Panc1 (cell line): ENCODE measurements around the gene MEMO1. TPM values are rescaled to one million over a fixed set of nuclear protein-coding genes. Genes with fewer than 3 reads are reported as not detected.

Source experiments
- ATAC-seq: fragments of 200-7000 bp; cut with Tn5 transposase; 2 replicates; pipeline ENCODE4 v1.9.1; 2020; ENCODE audit warnings: mild to moderate bottlenecking, moderate library complexity
- BruUV-seq: library from RNA; stranded (reverse); fragments of 400-500 nt; replicated peaks from 2 replicates; lab custom pipeline; 2021; lab: Mats Ljungman, UMichigan
- CTCF ChIA-PET: fragments of 300-600 bp; sonication (Branson Sonifier 250); formaldehyde crosslinking; loops from one replicate; lab custom pipeline; 2022; ENCODE audit warnings: antibody characterized with exemption; lab: Charles Lee
- POLR2A ChIA-PET: fragments of 300-600 bp; sonication (Branson Sonifier 250); formaldehyde crosslinking; loops from one replicate; lab custom pipeline; 2022; ENCODE audit warnings: antibody characterized with exemption; lab: Charles Lee
- DNase-seq: peaks from one replicate; pipeline ENCODE4 v3.0.0-alpha.2; 2010; ENCODE audit warnings: low read depth, low spot score
- H3K27ac ChIP-seq: 2 replicates; pipeline ENCODE4 v1.5.1; 2011; ENCODE audit warnings: mild to moderate bottlenecking, low read length, inconsistent platforms
- H3K27me3 ChIP-seq: fragments of 200-500 bp; sonication (Bioruptor generic); 2 replicates; pipeline ENCODE4 v1.6.0; 2014; ENCODE audit warnings: low read length, inconsistent platforms; ENCODE audit not compliant: control insufficient read depth, insufficient read depth
- H3K36me3 ChIP-seq: fragments of 200-500 bp; sonication (Bioruptor generic); 2 replicates; pipeline ENCODE4 v1.5.1; 2014; ENCODE audit warnings: inconsistent platforms, mild to moderate bottlenecking, low read length, moderate library complexity; ENCODE audit not compliant: control insufficient read depth, insufficient read depth
- H3K4me1 ChIP-seq: 2 replicates; pipeline ENCODE4 v1.5.1; 2011; ENCODE audit warnings: inconsistent platforms, mild to moderate bottlenecking, low read length, moderate library complexity; ENCODE audit not compliant: control insufficient read depth, insufficient read depth
- H3K4me3 ChIP-seq, 2 experiments: 2 replicates each; pipeline ENCODE4 v1.5.1; 2011 to 2012; ENCODE audit warnings: low read depth in 2 of 2, low read length in 2 of 2, mild to moderate bottlenecking in 2 of 2, inconsistent platforms in 1 of 2, moderate library complexity in 1 of 2
- H3K9me3 ChIP-seq: fragments of 200-500 bp; sonication (Bioruptor generic); 2 replicates; pipeline ENCODE4 v1.5.1; 2014; ENCODE audit warnings: low read depth, mild to moderate bottlenecking, inconsistent platforms, low read length, moderate library complexity; ENCODE audit not compliant: control insufficient read depth, insufficient read depth
- POLR2AphosphoS5 ChIP-seq: IDR thresholded peaks from 2 replicates; pipeline ENCODE4 v1.6.1; 2012; ENCODE audit warnings: mild to moderate bottlenecking, low read depth, low read length, moderate library complexity
- SIN3A ChIP-seq: IDR thresholded peaks from 2 replicates; pipeline ENCODE4 v1.6.1; 2012; ENCODE audit warnings: low read depth, mild to moderate bottlenecking, low read length, moderate library complexity, borderline replicate concordance; ENCODE audit not compliant: insufficient read depth
- TCF7L2 ChIP-seq: IDR thresholded peaks from 2 replicates; pipeline ENCODE4 v1.6.1; 2011; ENCODE audit warnings: mild to moderate bottlenecking, low read depth, low read length, inconsistent platforms
- in situ Hi-C: cut with HindIII; loops from 2 replicates; pipeline ENCODE4 v1.10.0; 2016; ENCODE audit warnings: low sequenced_read_pairs, low pct_unique_long_range_greater_than_20kb
- intact Hi-C: fragments of 100-400 bp; cut with micrococcal nuclease; formaldehyde crosslinking; loops from one replicate; pipeline ENCODE4 v1.10.0; 2022; ENCODE audit not compliant: unreplicated experiment
- total RNA-seq: library from RNA; stranded (reverse); gene quantifications from one replicate; pipeline ENCODE4 v1.2.1, GENCODE V29; 2021; ENCODE audit not compliant: unreplicated experiment
- TF ChIP-seq, protein P1 (sequence below), 2 experiments: IDR thresholded peaks; 2 replicates each; pipeline ENCODE4 v1.6.1; 2011 to 2012; ENCODE audit warnings: low read depth in 2 of 2, control low read depth in 1 of 2, low read length in 1 of 2, mild to moderate bottlenecking in 1 of 2, moderate library complexity in 1 of 2; ENCODE audit not compliant: insufficient read depth in 1 of 2
- TF ChIP-seq, protein P2 (sequence below): fragments of 450-650 bp; IDR thresholded peaks from 2 replicates; pipeline ENCODE4 v1.5.1; 2017; ENCODE audit warnings: mild to moderate bottlenecking

Gene MEMO1
- total RNA-seq, 1 experiment from 2014 or later: 60.8 TPM

GRCh38 chr2:31886700-31887099, 124.1 kb downstream of the MEMO1 start:
- Histone ChIP-seq H3K36me3 (peaks cover 6% of the 10 kb centered on the region; the same call in 1 of the 2 replicates), H3K9me3 (no peaks in the 10 kb centered on the region), H3K27me3 (no peaks in the 10 kb centered on the region), H3K27ac (no peak overlapping the region), H3K4me1 (no peaks in the 10 kb centered on the region), H3K4me3 (no peak overlapping the region)
- in situ Hi-C loops (no loop called here), intact Hi-C loops (no loop called here)
- DNase-seq: no peak
- CTCF ChIA-PET: interaction anchor here (0.6 kb wide), 2 partner anchors 156 to 429 kb away, joined by 4 to 10 read pairs; no protein-coding TSS in a partner anchor
- no peak for TF ChIP-seq TCF7L2
- no peak for TF ChIP-seq POLR2AphosphoS5
- TF ChIP-seq, protein P1, sequence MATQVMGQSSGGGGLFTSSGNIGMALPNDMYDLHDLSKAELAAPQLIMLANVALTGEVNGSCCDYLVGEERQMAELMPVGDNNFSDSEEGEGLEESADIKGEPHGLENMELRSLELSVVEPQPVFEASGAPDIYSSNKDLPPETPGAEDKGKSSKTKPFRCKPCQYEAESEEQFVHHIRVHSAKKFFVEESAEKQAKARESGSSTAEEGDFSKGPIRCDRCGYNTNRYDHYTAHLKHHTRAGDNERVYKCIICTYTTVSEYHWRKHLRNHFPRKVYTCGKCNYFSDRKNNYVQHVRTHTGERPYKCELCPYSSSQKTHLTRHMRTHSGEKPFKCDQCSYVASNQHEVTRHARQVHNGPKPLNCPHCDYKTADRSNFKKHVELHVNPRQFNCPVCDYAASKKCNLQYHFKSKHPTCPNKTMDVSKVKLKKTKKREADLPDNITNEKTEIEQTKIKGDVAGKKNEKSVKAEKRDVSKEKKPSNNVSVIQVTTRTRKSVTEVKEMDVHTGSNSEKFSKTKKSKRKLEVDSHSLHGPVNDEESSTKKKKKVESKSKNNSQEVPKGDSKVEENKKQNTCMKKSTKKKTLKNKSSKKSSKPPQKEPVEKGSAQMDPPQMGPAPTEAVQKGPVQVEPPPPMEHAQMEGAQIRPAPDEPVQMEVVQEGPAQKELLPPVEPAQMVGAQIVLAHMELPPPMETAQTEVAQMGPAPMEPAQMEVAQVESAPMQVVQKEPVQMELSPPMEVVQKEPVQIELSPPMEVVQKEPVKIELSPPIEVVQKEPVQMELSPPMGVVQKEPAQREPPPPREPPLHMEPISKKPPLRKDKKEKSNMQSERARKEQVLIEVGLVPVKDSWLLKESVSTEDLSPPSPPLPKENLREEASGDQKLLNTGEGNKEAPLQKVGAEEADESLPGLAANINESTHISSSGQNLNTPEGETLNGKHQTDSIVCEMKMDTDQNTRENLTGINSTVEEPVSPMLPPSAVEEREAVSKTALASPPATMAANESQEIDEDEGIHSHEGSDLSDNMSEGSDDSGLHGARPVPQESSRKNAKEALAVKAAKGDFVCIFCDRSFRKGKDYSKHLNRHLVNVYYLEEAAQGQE (IDR thresholded peaks at IDR 0.05; ENCODE audit: insufficient read depth in 1 of 2, low read depth in 2 of 2, low read length in 1 of 2): no peak
- TF ChIP-seq, protein P2, sequence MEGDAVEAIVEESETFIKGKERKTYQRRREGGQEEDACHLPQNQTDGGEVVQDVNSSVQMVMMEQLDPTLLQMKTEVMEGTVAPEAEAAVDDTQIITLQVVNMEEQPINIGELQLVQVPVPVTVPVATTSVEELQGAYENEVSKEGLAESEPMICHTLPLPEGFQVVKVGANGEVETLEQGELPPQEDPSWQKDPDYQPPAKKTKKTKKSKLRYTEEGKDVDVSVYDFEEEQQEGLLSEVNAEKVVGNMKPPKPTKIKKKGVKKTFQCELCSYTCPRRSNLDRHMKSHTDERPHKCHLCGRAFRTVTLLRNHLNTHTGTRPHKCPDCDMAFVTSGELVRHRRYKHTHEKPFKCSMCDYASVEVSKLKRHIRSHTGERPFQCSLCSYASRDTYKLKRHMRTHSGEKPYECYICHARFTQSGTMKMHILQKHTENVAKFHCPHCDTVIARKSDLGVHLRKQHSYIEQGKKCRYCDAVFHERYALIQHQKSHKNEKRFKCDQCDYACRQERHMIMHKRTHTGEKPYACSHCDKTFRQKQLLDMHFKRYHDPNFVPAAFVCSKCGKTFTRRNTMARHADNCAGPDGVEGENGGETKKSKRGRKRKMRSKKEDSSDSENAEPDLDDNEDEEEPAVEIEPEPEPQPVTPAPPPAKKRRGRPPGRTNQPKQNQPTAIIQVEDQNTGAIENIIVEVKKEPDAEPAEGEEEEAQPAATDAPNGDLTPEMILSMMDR: peak; percentile 50; the same call in 1 of the 2 replicates
- TF ChIP-seq SIN3A: no peak
- no TSS peak for BruUV-seq
- no peak for ATAC-seq
- POLR2A ChIA-PET: interaction anchor here (1.1 kb wide), 1 partner anchor 22 kb away, joined by 3 read pairs; no protein-coding TSS in a partner anchor

DNA sequence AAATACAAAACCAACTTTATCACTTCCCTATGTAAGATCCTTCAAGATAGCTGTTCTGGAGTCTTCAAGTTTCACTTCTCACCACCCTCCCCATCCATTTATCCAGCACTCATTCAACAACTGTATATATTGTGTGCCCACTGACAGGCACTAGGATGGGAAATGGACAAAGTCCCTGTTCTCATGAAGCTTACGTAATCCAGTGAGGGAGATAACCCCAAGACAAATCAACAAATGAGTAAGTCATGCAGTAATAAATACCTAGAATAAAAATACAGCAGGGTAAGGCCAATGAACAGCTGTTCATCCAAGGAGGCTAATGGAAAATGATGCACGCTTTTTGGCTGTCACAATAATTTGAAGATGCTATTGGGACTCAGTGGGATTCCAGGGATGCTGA, 133.8 kb downstream of the MEMO1 start:
- in situ Hi-C loops (no loop called here), intact Hi-C loops (no loop called here)
- H3K36me3 ChIP-seq: no peaks in the 10 kb centered on the region
- TF ChIP-seq, protein P2: no peak
- no peak for TF ChIP-seq TCF7L2
- ATAC-seq (no peak), DNase-seq (no peak)
- no peaks in the 10 kb centered on the region for H3K9me3 ChIP-seq
- no TSS peak for BruUV-seq
- H3K4me3 ChIP-seq: no peak overlapping the region
- H3K27ac ChIP-seq: no peak overlapping the region
- ChIA-PET CTCF (no interaction called here), POLR2A (no interaction called here)
- no peaks in the 10 kb centered on the region for H3K27me3 ChIP-seq
- peaks cover 4% of the 10 kb centered on the region; the same call in 1 of the 2 replicates for H3K4me1 ChIP-seq
